Measurements from ENCODE around the gene SH3BGRL2. TPM values are rescaled to one million over a fixed set of nuclear protein-coding genes. Genes with fewer than 3 reads are reported as not detected.
A peak's percentile ranks its signal among the peaks of the same experiment; 100 is the strongest.

SH3BGRL2 gene
- total RNA-seq, 1 experiment from 2014 or later = 7.1 TPM

DNA sequence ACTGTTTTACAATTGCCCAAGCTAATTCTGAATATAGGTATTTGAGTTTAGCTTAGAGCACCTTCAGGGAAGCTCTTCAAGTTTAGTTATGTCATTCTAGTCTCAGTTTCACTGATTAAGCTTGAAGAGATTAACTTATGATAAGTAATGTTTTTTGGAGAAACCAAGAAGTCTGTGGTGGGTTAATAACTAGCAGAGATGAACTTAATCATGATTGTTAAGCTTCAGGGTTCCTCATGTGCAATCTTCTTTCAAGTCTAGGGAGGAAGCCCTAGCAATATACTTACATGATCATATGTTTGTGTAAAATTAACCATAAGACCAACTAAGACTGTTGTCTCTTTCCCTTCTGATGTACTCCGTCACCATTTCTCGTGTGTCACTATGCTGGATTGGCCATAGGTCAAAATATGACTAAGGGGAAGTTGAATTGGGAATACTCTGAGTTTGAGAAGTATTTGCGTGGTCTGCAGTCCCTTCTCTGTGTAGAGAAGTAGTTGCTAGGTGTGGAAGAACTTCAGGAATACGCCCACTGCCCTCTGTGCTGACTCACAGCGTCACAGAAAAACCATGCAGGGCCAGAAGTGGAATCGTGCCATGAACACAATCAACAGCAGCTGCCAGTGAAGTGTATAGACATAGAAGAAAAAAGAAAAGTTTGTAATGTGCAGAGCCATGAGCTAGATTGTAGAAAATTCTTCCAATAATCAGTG, 88.3 kb downstream of the SH3BGRL2 start:
- ChIA-PET CTCF (interaction anchor here (0.8 to 1.0 kb wide), 2 partner anchors 12 to 88 kb away, joined by 4 to 7 read pairs; no protein-coding TSS in a partner anchor), POLR2A (no interaction called here)
- Mint-ChIP-seq H3K4me1 (ENCODE audit: insufficient read depth, unreplicated experiment) (no peaks in the 10 kb centered on the region), H3K27ac (ENCODE audit: low read depth, unreplicated experiment) (no peak overlapping the region), H3K36me3 (ENCODE audit: insufficient read depth, unreplicated experiment) (no peaks in the 10 kb centered on the region), H3K27me3 (ENCODE audit: insufficient read depth, unreplicated experiment) (no peaks in the 10 kb centered on the region), H3K4me3 (ENCODE audit: unreplicated experiment) (no peak overlapping the region), H3K9me3 (ENCODE audit: unreplicated experiment) (no peaks in the 10 kb centered on the region)
- TF ChIP-seq, protein P1, sequence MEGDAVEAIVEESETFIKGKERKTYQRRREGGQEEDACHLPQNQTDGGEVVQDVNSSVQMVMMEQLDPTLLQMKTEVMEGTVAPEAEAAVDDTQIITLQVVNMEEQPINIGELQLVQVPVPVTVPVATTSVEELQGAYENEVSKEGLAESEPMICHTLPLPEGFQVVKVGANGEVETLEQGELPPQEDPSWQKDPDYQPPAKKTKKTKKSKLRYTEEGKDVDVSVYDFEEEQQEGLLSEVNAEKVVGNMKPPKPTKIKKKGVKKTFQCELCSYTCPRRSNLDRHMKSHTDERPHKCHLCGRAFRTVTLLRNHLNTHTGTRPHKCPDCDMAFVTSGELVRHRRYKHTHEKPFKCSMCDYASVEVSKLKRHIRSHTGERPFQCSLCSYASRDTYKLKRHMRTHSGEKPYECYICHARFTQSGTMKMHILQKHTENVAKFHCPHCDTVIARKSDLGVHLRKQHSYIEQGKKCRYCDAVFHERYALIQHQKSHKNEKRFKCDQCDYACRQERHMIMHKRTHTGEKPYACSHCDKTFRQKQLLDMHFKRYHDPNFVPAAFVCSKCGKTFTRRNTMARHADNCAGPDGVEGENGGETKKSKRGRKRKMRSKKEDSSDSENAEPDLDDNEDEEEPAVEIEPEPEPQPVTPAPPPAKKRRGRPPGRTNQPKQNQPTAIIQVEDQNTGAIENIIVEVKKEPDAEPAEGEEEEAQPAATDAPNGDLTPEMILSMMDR (IDR thresholded peaks at IDR 0.05; ENCODE audit: unreplicated experiment) = no peak
- BruUV-seq (replicated peaks) = no TSS peak
- DNase-seq (ENCODE audit: unreplicated experiment) = peak; percentile 43
- intact Hi-C loops (cut with micrococcal nuclease) = no loop called here

DNA sequence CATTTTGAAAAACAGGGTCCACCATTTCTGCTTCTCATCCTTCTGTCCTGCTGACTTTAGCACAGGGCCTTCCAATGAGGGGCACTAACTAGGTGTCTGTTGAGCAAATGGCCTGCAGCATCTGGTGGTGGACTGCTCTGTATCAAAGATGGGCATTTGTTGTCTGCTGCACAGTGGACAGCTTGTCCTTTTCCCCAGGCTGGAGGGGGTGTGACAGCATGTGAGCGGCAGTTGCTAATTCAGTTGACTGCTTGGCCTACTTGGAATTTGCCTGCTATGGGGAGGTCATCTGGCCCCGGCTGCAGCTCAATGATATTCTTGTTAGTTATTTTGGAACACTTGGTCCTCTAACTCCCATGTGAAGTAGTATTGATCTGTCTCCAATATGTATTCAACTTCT, 93.7 kb downstream of the SH3BGRL2 start:
- Mint-ChIP-seq H3K9me3 (ENCODE audit: unreplicated experiment) (no peaks in the 10 kb centered on the region), H3K4me1 (ENCODE audit: insufficient read depth, unreplicated experiment) (no peaks in the 10 kb centered on the region), H3K4me3 (ENCODE audit: unreplicated experiment) (no peak overlapping the region), H3K27me3 (ENCODE audit: insufficient read depth, unreplicated experiment) (no peaks in the 10 kb centered on the region), H3K27ac (ENCODE audit: low read depth, unreplicated experiment) (no peak overlapping the region), H3K36me3 (ENCODE audit: insufficient read depth, unreplicated experiment) (no peaks in the 10 kb centered on the region)
- CTCF ChIA-PET = interaction anchor here (0.6 to 0.7 kb wide), 2 partner anchors 11 to 93 kb away, joined by 3 to 4 read pairs; no protein-coding TSS in a partner anchor
- BruUV-seq (replicated peaks) = no TSS peak
- POLR2A ChIA-PET = no interaction called here
- no peak for DNase-seq (ENCODE audit: unreplicated experiment)
- intact Hi-C loops (cut with micrococcal nuclease) = no loop called here
- TF ChIP-seq, protein P1 (IDR thresholded peaks at IDR 0.05; ENCODE audit: unreplicated experiment) = no peak

DNA sequence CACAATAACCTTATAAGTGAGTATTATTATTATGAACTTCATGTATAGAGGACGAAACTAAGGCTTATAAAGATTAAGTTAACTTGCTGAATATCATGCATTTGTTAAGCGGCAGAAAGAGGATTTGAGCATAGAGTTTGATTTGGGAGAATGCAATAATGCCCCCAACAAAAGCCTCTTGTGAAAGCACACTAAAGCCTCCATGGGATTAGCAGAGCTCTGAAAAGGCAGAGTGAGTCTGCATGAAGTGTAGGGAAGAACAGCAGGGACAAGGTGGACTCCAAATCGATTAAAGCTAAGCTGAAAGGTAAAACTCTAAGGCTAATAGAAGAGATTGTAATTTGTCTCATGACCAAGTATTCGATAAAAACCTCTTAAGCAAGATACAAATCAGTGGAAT, 100.3 kb downstream of the SH3BGRL2 start:
- H3K4me3 Mint-ChIP-seq (ENCODE audit: unreplicated experiment) = no peak overlapping the region
- TF ChIP-seq, protein P1 (IDR thresholded peaks at IDR 0.05; ENCODE audit: unreplicated experiment) = no peak
- no TSS peak for BruUV-seq (replicated peaks)

DNA sequence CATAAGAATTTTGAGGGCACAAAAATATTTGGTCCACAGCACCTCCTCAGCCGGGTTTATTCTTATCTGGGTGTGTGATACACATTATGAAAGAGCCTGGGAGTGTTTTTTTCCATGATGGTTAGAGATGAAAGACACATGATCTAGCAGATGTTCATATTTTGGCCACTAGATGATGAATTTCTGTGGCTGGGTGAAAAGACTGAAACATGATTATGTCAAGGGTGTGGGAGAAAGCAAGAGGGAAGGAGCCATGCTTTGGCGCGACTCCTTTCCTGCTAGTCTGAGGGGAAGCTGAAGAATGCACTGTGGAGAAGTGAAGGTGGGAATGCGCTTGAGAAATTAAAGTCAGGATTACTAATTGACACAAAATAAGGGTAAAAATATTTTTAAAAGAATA, 102.3 kb downstream of the SH3BGRL2 start:
- no peak for DNase-seq (ENCODE audit: unreplicated experiment)
- TF ChIP-seq, protein P1 (IDR thresholded peaks at IDR 0.05; ENCODE audit: unreplicated experiment) = no peak
- POLR2A ChIA-PET = no interaction called here
- Mint-ChIP-seq H3K4me3 (ENCODE audit: unreplicated experiment) (no peak overlapping the region), H3K27me3 (ENCODE audit: insufficient read depth, unreplicated experiment) (no peaks in the 10 kb centered on the region), H3K36me3 (ENCODE audit: insufficient read depth, unreplicated experiment) (no peaks in the 10 kb centered on the region), H3K4me1 (ENCODE audit: insufficient read depth, unreplicated experiment) (no peaks in the 10 kb centered on the region), H3K27ac (ENCODE audit: low read depth, unreplicated experiment) (no peak overlapping the region), H3K9me3 (ENCODE audit: unreplicated experiment) (no peaks in the 10 kb centered on the region)
- BruUV-seq (replicated peaks) = no TSS peak
- intact Hi-C loops (cut with micrococcal nuclease) = no loop called here
- CTCF ChIA-PET = no interaction called here

More for the DNA sequence above, 100.3 kb downstream of the SH3BGRL2 start:
- Mint-ChIP-seq H3K9me3 (ENCODE audit: unreplicated experiment) (no peaks in the 10 kb centered on the region), H3K27me3 (ENCODE audit: insufficient read depth, unreplicated experiment) (no peaks in the 10 kb centered on the region), H3K27ac (ENCODE audit: low read depth, unreplicated experiment) (no peak overlapping the region), H3K4me1 (ENCODE audit: insufficient read depth, unreplicated experiment) (no peaks in the 10 kb centered on the region), H3K36me3 (ENCODE audit: insufficient read depth, unreplicated experiment) (no peaks in the 10 kb centered on the region)
- intact Hi-C loops (cut with micrococcal nuclease) = no loop called here
- DNase-seq (ENCODE audit: unreplicated experiment) = no peak
- CTCF ChIA-PET = interaction anchor here (0.7 kb wide), 1 partner anchor 20 kb away, joined by 3 read pairs; no protein-coding TSS in a partner anchor
- POLR2A ChIA-PET = no interaction called here

Data from MCF 10A (cell line).